ENCODE data around the gene TSPAN18.

DNA sequence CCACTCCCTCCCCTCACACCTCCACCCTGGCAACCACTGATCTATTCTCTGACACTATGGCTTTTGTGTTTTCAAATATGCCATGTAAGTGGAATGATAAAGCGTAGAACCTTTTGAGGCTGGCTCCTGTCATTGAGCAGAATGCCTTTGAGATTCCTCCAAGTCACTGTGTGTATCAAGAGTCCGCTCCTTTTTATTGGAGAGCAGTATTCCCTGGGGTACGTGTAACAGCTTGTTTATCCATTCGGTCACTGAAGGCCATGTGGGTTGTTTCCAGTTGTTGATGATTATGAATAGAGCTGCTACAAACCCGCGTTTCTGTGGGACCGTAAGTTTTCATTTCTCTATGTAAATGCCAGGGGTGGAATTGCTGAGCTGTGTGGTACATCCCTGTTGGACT is 213.6 kb downstream of the TSPAN18 start:
- TF ChIP-seq, protein P1, sequence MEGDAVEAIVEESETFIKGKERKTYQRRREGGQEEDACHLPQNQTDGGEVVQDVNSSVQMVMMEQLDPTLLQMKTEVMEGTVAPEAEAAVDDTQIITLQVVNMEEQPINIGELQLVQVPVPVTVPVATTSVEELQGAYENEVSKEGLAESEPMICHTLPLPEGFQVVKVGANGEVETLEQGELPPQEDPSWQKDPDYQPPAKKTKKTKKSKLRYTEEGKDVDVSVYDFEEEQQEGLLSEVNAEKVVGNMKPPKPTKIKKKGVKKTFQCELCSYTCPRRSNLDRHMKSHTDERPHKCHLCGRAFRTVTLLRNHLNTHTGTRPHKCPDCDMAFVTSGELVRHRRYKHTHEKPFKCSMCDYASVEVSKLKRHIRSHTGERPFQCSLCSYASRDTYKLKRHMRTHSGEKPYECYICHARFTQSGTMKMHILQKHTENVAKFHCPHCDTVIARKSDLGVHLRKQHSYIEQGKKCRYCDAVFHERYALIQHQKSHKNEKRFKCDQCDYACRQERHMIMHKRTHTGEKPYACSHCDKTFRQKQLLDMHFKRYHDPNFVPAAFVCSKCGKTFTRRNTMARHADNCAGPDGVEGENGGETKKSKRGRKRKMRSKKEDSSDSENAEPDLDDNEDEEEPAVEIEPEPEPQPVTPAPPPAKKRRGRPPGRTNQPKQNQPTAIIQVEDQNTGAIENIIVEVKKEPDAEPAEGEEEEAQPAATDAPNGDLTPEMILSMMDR (conservative IDR thresholded peaks at IDR 0.05; ENCODE audit: low read length), result no peak
- no peak for TF ChIP-seq EZH2phosphoT487 (IDR thresholded peaks at IDR 0.05; ENCODE audit: borderline replicate concordance)
